ENCODE results near the gene MARCHF3.

Gene MARCHF3

DNA sequence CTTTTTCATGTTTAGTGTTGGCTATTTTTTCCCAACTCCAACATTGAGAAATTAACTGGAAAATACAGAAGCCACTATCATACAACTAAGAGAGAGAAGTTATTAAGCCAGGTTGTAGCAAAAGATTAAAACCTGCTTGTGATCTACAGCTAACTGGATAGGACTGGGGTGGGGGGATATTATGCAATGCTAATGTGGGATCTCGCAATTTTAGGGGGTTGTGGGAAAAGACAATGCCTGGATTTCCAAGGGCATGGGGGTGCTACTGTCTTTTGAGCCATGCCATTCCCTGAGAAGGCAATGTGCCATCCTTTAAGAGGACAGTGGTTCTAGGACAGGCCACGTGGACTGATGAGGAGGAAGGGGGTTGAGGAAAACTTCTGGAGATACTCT lies 46.5 kb downstream of the MARCHF3 start:
- TF ChIP-seq CTCF (conservative IDR thresholded peaks at IDR 0.05; ENCODE audit: low read depth, low read length) = no peak
- DNase-seq (ENCODE audit: low read depth) = no peak
- no peak overlapping the region for H3K4me3 ChIP-seq (ENCODE audit: low read length)

GRCh38 chr5:126982926-126983873 lies 47.2 kb downstream of the MARCHF3 start:
- no peak for DNase-seq (ENCODE audit: low read depth)
- no peak overlapping the region for H3K4me3 ChIP-seq (ENCODE audit: low read length)
- TF ChIP-seq CTCF (conservative IDR thresholded peaks at IDR 0.05; ENCODE audit: low read depth, low read length) = no peak

- H3K4me3 ChIP-seq (ENCODE audit: low read length) = no peak overlapping the region
- no peak for TF ChIP-seq CTCF (conservative IDR thresholded peaks at IDR 0.05; ENCODE audit: low read depth, low read length)
- DNase-seq (ENCODE audit: low read depth) = no peak
Measured at GRCh38 chr5:126982202-126982601, 48.2 kb downstream of the MARCHF3 start.

- no peak overlapping the region for H3K4me3 ChIP-seq (ENCODE audit: low read length)
- no peak for DNase-seq (ENCODE audit: low read depth)
- TF ChIP-seq CTCF (conservative IDR thresholded peaks at IDR 0.05; ENCODE audit: low read depth, low read length) = no peak
Measured at GRCh38 chr5:126981701-126982100, 48.7 kb downstream of the MARCHF3 start.

DNA sequence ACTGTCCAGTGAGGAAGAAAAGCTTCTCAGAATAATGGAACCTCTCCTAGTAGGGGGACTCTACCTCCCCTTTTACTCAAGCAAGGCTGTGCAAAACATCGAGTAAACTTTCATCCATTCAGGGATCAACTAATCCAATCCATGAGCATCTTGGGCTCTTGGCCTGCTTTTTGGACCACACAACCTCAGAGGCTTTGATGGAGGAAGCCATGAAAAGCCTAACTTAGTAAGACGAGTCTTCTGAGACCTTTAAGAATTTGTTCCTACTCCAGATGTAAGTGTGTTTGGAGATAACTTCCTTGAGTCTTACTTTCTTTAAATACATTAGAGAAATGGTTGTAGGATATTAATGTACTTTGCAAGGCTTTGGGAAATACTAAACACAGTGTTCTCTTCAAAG lies 49.1 kb downstream of the MARCHF3 start:
- no peak overlapping the region for H3K4me3 ChIP-seq (ENCODE audit: low read length)
- DNase-seq (ENCODE audit: low read depth) = no peak
- no peak for TF ChIP-seq CTCF (conservative IDR thresholded peaks at IDR 0.05; ENCODE audit: low read depth, low read length)

DNA sequence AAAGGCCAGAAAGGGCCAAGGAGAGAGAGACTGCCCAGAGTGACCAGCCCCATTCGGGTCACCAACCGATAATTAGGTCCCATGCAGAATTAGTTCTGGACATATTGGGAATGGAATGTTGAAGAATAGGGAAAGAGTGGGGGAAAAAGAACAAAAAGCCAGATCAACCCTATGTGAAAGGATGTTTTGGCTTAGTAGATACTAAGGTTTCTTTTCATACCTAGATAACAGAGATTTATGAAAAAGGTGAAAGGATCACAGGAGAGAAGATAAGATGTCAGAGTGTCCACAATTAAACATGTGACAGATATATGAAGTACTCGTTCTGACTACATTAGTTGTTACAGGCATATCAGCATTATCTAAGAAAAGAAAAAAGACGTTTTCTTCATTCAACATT lies 52.1 kb downstream of the MARCHF3 start:
- no peak overlapping the region for H3K4me3 ChIP-seq (ENCODE audit: low read length)
- DNase-seq (ENCODE audit: low read depth) = no peak
- no peak for TF ChIP-seq CTCF (conservative IDR thresholded peaks at IDR 0.05; ENCODE audit: low read depth, low read length)
